Measurements from ENCODE around the gene LRP1B.
"Not testable (repeated sequence)": the region's sequence is repeated elsewhere in the genome, so short reads cannot be mapped to it uniquely, and the experiment has no call there.

- TF ChIP-seq CTCF (IDR thresholded peaks at IDR 0.05; ENCODE audit: low read depth, low read length, poor library complexity, severe bottlenecking); EZH2phosphoT487 (IDR thresholded peaks at IDR 0.05; ENCODE audit: borderline replicate concordance, low read length): not testable (repeated sequence)
These were observed 1715.8 kb downstream of the LRP1B start for GRCh38 chr2:140415035-140415434.
